ENCODE measurements around the gene ANP32E.

DNA sequence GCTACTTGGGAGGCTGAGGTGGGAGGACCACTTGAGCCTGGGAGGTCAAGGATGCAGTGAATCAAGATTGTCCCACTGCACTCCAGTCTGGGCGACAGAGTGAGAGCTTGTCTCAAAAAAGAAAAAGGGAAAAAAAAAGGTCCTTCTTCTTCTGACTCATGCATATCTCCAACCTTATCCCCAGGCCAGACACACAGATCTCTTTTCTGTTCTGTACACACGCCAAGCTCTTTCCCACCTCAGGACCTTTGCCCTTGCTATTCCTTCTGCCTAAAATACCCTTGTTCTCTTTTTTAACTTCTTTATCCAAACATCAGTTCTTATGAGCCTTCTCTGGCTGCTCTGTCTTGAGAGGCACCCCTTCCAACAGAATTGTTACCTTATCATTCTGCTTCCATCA lies 64.1 kb downstream of the ANP32E start:
- no peak for TF ChIP-seq EZH2phosphoT487 (IDR thresholded peaks at IDR 0.05; ENCODE audit: low read depth, severe bottlenecking, unreplicated experiment)
- TF ChIP-seq, protein P1, sequence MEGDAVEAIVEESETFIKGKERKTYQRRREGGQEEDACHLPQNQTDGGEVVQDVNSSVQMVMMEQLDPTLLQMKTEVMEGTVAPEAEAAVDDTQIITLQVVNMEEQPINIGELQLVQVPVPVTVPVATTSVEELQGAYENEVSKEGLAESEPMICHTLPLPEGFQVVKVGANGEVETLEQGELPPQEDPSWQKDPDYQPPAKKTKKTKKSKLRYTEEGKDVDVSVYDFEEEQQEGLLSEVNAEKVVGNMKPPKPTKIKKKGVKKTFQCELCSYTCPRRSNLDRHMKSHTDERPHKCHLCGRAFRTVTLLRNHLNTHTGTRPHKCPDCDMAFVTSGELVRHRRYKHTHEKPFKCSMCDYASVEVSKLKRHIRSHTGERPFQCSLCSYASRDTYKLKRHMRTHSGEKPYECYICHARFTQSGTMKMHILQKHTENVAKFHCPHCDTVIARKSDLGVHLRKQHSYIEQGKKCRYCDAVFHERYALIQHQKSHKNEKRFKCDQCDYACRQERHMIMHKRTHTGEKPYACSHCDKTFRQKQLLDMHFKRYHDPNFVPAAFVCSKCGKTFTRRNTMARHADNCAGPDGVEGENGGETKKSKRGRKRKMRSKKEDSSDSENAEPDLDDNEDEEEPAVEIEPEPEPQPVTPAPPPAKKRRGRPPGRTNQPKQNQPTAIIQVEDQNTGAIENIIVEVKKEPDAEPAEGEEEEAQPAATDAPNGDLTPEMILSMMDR (IDR thresholded peaks at IDR 0.05; ENCODE audit: poor library complexity), result no peak

Measured in hepatocyte (in vitro differentiated cells).